ENCODE results near the gene TACO1.
A peak's percentile ranks its signal among the peaks of the same experiment; 100 is the strongest.

Gene TACO1

DNA sequence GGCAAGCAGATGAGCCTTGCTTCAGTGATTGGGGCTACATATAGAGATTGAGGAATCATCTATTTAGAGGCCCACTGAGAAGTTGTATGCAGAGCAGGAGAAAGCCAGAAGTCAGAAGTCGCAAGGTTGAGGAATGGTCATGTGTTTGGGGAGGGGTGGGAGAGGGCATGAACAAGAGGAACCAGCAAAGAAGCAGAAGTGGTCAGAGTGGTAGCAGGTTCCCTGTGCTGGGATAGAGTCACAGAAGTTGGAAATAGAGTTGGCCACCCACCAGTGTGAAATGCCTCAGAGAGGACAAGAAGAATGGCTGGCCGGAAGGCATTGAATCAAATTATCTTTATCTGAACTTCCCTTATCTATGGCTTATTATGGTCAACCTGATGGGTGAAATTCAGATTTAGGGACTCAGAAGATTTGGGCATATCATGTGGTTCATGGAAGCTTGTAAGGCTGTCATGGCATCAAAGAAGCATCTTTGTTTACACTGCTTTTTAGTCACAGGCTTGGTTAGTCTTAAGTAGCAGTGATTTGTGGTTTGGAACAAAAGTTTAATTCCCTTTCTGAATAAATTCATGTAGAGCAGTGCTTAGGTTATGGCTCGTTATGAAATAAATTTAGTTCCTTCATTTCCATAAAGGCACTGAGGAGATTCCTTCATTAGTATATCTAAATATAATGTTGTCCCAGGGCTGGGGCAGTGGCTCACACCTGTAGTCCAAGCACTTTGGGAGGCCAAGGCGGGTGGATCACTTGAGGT lies 41.2 kb downstream of the TACO1 start:
- DNase-seq (ENCODE audit: low read depth) = no peak
- TF ChIP-seq CTCF (IDR thresholded peaks at IDR 0.05; ENCODE audit: control insufficient read depth, insufficient read depth, low read depth, low read length, missing control alignments) = no peak
- no peak overlapping the region for H3K4me3 ChIP-seq (ENCODE audit: control insufficient read depth, low read depth, low read length)

DNA sequence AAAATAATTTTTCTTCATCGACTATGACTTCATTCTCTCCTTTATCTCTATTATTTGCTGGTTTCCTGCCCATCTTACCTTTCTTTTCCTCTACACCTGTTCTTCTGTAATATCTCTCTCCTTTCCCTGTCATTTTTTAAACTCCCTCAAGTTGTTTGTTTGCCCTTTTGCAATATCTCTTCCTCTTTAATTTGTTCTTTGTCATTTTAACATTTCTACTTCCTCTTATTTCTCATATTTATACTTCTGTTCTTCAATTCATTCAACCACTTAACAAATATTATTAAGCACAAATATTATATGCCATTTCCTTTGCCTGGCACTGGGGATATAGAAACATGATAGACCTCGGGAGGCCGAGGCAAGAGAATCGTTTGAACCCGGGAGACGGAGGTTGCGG lies 44.2 kb downstream of the TACO1 start:
- no peak for DNase-seq (ENCODE audit: low read depth)
- H3K4me3 ChIP-seq (ENCODE audit: control insufficient read depth, low read depth, low read length) = no peak overlapping the region
- no peak for TF ChIP-seq CTCF (IDR thresholded peaks at IDR 0.05; ENCODE audit: control insufficient read depth, insufficient read depth, low read depth, low read length, missing control alignments)

DNA sequence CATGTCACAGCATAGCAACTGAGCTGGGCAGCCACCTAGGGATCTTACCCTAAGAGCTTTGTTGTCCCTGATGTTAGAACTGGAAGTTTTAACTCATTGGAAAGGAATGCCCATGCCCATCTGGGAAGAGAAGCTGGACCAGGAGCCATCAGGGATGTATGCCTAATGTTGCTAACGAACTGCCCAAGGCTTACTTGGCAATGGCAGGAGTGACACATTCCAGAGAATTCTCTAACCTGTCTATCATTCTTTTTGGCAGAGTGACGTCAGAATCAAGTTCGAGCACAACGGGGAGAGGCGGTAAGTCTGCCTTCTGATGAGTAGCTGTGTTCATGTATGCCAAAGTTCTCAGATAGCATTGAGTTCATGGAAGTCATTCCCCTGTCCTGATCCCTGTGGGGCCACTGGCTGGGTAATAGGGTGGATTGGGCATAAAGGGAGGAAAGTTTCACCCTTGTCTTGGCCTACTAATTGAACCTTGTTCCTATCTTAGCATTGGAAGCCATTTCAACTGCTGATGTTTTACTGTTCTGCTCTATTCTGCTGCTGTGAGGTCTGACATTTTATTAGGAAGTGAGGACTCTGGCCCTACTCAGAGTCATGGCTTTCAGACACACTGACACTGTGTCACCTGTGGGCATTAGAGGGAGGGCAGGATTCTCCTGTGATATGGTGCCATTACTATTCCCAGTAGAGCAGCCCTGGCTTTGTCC lies 45.2 kb downstream of the TACO1 start:
- TF ChIP-seq CTCF (IDR thresholded peaks at IDR 0.05; ENCODE audit: control insufficient read depth, insufficient read depth, low read depth, low read length, missing control alignments) = no peak
- no peak overlapping the region for H3K4me3 ChIP-seq (ENCODE audit: control insufficient read depth, low read depth, low read length)
- DNase-seq (ENCODE audit: low read depth) = no peak

DNA sequence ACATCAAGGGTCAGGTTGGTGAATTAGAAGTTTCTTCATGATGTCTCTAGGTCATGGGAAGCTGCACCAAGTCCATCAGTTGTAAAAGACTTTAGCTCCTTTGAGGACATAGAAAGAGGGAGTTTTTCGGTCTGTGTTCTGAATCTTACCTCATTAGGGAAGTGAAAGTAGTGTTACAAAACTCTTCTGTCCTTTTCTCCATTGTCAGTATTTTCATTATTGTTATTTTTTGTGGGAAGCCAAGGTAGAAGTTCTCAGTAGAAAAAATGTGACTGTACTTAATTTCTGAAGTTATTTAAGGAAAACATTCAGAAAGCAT lies 45.8 kb downstream of the TACO1 start:
- TF ChIP-seq CTCF (IDR thresholded peaks at IDR 0.05; ENCODE audit: control insufficient read depth, insufficient read depth, low read depth, low read length, missing control alignments) = no peak
- H3K4me3 ChIP-seq (ENCODE audit: control insufficient read depth, low read depth, low read length) = no peak overlapping the region
- no peak for DNase-seq (ENCODE audit: low read depth)

GRCh38 chr17:63647065-63647725 lies 46.5 kb downstream of the TACO1 start:
- no peak overlapping the region for H3K4me3 ChIP-seq (ENCODE audit: control insufficient read depth, low read depth, low read length)
- no peak for TF ChIP-seq CTCF (IDR thresholded peaks at IDR 0.05; ENCODE audit: control insufficient read depth, insufficient read depth, low read depth, low read length, missing control alignments)
- DNase-seq (ENCODE audit: low read depth) = peak; percentile 27

GRCh38 chr17:63647936-63648335 lies 47.2 kb downstream of the TACO1 start:
- DNase-seq (ENCODE audit: low read depth) = no peak
- TF ChIP-seq CTCF (IDR thresholded peaks at IDR 0.05; ENCODE audit: control insufficient read depth, insufficient read depth, low read depth, low read length, missing control alignments) = no peak
- H3K4me3 ChIP-seq (ENCODE audit: control insufficient read depth, low read depth, low read length) = no peak overlapping the region

Data from AG09309 (cell line).